Stimulated activated CD8-positive, alpha-beta memory T cell treated with anti-CD3 and anti-CD28 coated beads, Interleukin-7, amount 100 ng/mL, for 1 hour (primary cell): ENCODE measurements around the gene PTP4A1.

Experiments used
- DNase-seq, 2 donors: peaks; one replicate each; pipeline ENCODE4 v3.0.0-alpha.2; 2020; ENCODE audit warnings: low read depth in 2 of 2

The PTP4A1 gene

GRCh38 chr6:63556369-63556768 is 15.9 kb upstream of the PTP4A1 start:
- no peak for DNase-seq

GRCh38 chr6:63558278-63558677 is 14.0 kb upstream of the PTP4A1 start:
- DNase-seq: no peak

GRCh38 chr6:63560801-63561287 is 11.4 kb upstream of the PTP4A1 start:
- no peak for DNase-seq

GRCh38 chr6:63561288-63561687 is 11.0 kb upstream of the PTP4A1 start:
- no peak for DNase-seq

GRCh38 chr6:63563235-63563634 is 9.0 kb upstream of the PTP4A1 start:
- DNase-seq: no peak

- DNase-seq: no peak
Observed at GRCh38 chr6:63565058-63565726, 7.1 kb upstream of the PTP4A1 start.

GRCh38 chr6:63565727-63566596 is 6.3 kb upstream of the PTP4A1 start:
- DNase-seq: no peak

- DNase-seq: no peak
Observed at GRCh38 chr6:63567966-63568365, 4.3 kb upstream of the PTP4A1 start.

- DNase-seq: peak in 1 of 2 donors; percentile 9
Observed at GRCh38 chr6:63571361-63572043, 778 bp upstream of the PTP4A1 start.

- DNase-seq: no peak
Observed at GRCh38 chr6:63572747-63573075, 431 bp downstream of the PTP4A1 start.

- DNase-seq: peak; percentile 24 to 34
Observed at GRCh38 chr6:63573076-63573898, 1.0 kb downstream of the PTP4A1 start.

- DNase-seq: no peak
Observed at GRCh38 chr6:63573899-63574553, 1.7 kb downstream of the PTP4A1 start.

GRCh38 chr6:63574554-63574900 is 2.2 kb downstream of the PTP4A1 start:
- DNase-seq: no peak

- DNase-seq: no peak
Observed at GRCh38 chr6:63576147-63576772, 4.0 kb downstream of the PTP4A1 start.

- DNase-seq: no peak
Observed at GRCh38 chr6:63576985-63577712, 4.9 kb downstream of the PTP4A1 start.

GRCh38 chr6:63578757-63579156 is 6.5 kb downstream of the PTP4A1 start:
- no peak for DNase-seq

GRCh38 chr6:63579937-63580703 is 7.8 kb downstream of the PTP4A1 start:
- DNase-seq: no peak

GRCh38 chr6:63580704-63580961 is 8.4 kb downstream of the PTP4A1 start:
- no peak for DNase-seq

GRCh38 chr6:63581355-63582013 is 9.2 kb downstream of the PTP4A1 start:
- no peak for DNase-seq
